H1 (cell line): Measurements from ENCODE around the gene CX3CR1. TPM values are rescaled to one million over a fixed set of nuclear protein-coding genes. Genes with fewer than 3 reads are reported as not detected.

Experiments
- CTCF ChIA-PET: fragments of 300-600 bp; sonication (Branson Sonifier 250); formaldehyde crosslinking; loops from one replicate; lab custom pipeline; 2021; ENCODE audit not compliant: partially characterized antibody; lab: Charles Lee
- POLR2A ChIA-PET: fragments of 300-600 bp; sonication (Branson Sonifier 250); formaldehyde crosslinking; loops from one replicate; lab custom pipeline; 2021; ENCODE audit warnings: inconsistent platforms; ENCODE audit not compliant: partially characterized antibody; lab: Charles Lee
- DNase-seq, 2 experiments: peaks; one replicate each; pipeline versions ENCODE4 v3.0.0 to v3.0.0-alpha.2; 2010 to 2022; ENCODE audit warnings: low spot score in 2 of 2, low read depth in 1 of 2, mixed read lengths in 1 of 2
- FAIRE-seq: peaks from 2 replicates; lab custom pipeline; 2011; peaks lifted over from hg19 to GRCh38; lab: Jason Lieb, UNC
- H2AFZ ChIP-seq: 2 replicates; pipeline ENCODE4 v1.8.1; 2012; ENCODE audit warnings: low read length, inconsistent platforms
- H2AK5ac ChIP-seq: 2 replicates; pipeline ENCODE4 v1.6.1; 2013; ENCODE audit warnings: low read depth, low read length
- H2BK120ac ChIP-seq: replicated peaks from 2 replicates; pipeline ENCODE3; 2013; ENCODE audit warnings: low read depth, low read length, inconsistent platforms
- H2BK12ac ChIP-seq: 2 replicates; pipeline ENCODE4 v1.6.1; 2013; ENCODE audit warnings: low read depth, low read length
- H2BK15ac ChIP-seq: 2 replicates; pipeline ENCODE4 v1.6.1; 2013; ENCODE audit warnings: low read length
- H2BK20ac ChIP-seq: 2 replicates; pipeline ENCODE4 v1.6.1; 2013; ENCODE audit warnings: low read length
- H2BK5ac ChIP-seq: 2 replicates; pipeline ENCODE4 v1.6.1; 2013; ENCODE audit warnings: low read depth, low read length
- H3K14ac ChIP-seq: 2 replicates; pipeline ENCODE4 v1.6.1; 2013; ENCODE audit warnings: inconsistent platforms; ENCODE audit not compliant: insufficient read length
- H3K18ac ChIP-seq: 2 replicates; pipeline ENCODE4 v1.6.1; 2013; ENCODE audit warnings: low read length; ENCODE audit errors: extremely low read depth
- H3K23ac ChIP-seq: 2 replicates; pipeline ENCODE4 v1.6.1; 2013; ENCODE audit warnings: inconsistent platforms; ENCODE audit not compliant: insufficient read length
- H3K23me2 ChIP-seq: 2 replicates; pipeline ENCODE4 v1.6.1; 2013; ENCODE audit warnings: low read depth, low read length
- H3K27ac ChIP-seq: 2 replicates; pipeline ENCODE4 v1.6.1; 2011; ENCODE audit warnings: low read depth, low read length, inconsistent platforms
- H3K27me3 ChIP-seq, 4 experiments: replicated peaks in 1 of 4; 1 replicate in 1 of 4; 2 replicates in 3 of 4; pipeline versions ENCODE4 v1.6.1 to v1.8.1; 2011 to 2013; ENCODE audit warnings: low read length in 3 of 4, mild to moderate bottlenecking in 3 of 4, inconsistent platforms in 2 of 4, mixed read lengths in 2 of 4, moderate library complexity in 1 of 4; ENCODE audit not compliant: control insufficient read depth in 3 of 4, insufficient read depth in 3 of 4; ENCODE audit errors: extremely low read depth in 1 of 4
- H3K36me3 ChIP-seq, 4 experiments: 2 replicates each; pipeline versions ENCODE4 v1.6.1 to v1.8.1; 2011 to 2013; ENCODE audit warnings: mild to moderate bottlenecking in 4 of 4, low read length in 3 of 4, moderate library complexity in 2 of 4, control low read depth in 1 of 4, inconsistent platforms in 1 of 4; ENCODE audit not compliant: insufficient read depth in 4 of 4, control insufficient read depth in 2 of 4
- H3K4ac ChIP-seq: replicated peaks from 2 replicates; pipeline ENCODE3; 2013; ENCODE audit warnings: low read length, low read depth, mixed read lengths, inconsistent platforms; ENCODE audit not compliant: insufficient read length
- H3K4me1 ChIP-seq, 4 experiments: replicated peaks in 1 of 4; 1 replicate in 1 of 4; 2 replicates in 3 of 4; pipeline versions ENCODE4 v1.6.1 to v1.8.1; 2011 to 2013; ENCODE audit warnings: low read length in 3 of 4, inconsistent platforms in 2 of 4, mixed read lengths in 1 of 4; ENCODE audit not compliant: insufficient read depth in 4 of 4, control insufficient read depth in 3 of 4
- H3K4me2 ChIP-seq, 2 experiments: 2 replicates each; pipeline versions ENCODE4 v1.6.1 to v1.8.1; 2011 to 2013; ENCODE audit warnings: low read depth in 2 of 2, low read length in 2 of 2, control low read depth in 1 of 2, inconsistent platforms in 1 of 2, mild to moderate bottlenecking in 1 of 2; ENCODE audit not compliant: insufficient read depth in 1 of 2
- H3K4me3 ChIP-seq, 4 experiments: fragments of 200-600, 300-600 bp in 1 of 4; sonication (generic), shearing (Covaris generic), sonication (Bioruptor Twin) in 1 of 4; 2 replicates each; pipeline versions ENCODE4 v1.5.1 to v1.8.1; 2011 to 2016; ENCODE audit warnings: low read length in 4 of 4, low read depth in 3 of 4, control low read depth in 2 of 4, inconsistent platforms in 2 of 4, mild to moderate bottlenecking in 2 of 4, mixed read lengths in 1 of 4, moderate library complexity in 1 of 4; ENCODE audit not compliant: insufficient read depth in 2 of 4; ENCODE audit errors: extremely low read depth in 1 of 4
- H3K56ac ChIP-seq: replicated peaks from 2 replicates; pipeline ENCODE3; 2013; ENCODE audit warnings: low read depth, mild to moderate bottlenecking, mixed read lengths, low read length, inconsistent platforms; ENCODE audit not compliant: insufficient read length
- H3K79me1 ChIP-seq: 2 replicates; pipeline ENCODE4 v1.6.1; 2013; ENCODE audit warnings: low read depth, low read length, control low read depth
- H3K79me2 ChIP-seq, 2 experiments: 2 replicates each; pipeline versions ENCODE4 v1.6.1 to v1.8.1; 2012 to 2013; ENCODE audit warnings: low read length in 2 of 2, mild to moderate bottlenecking in 2 of 2, inconsistent platforms in 1 of 2; ENCODE audit not compliant: insufficient read depth in 2 of 2, control insufficient read depth in 1 of 2
- H3K9ac ChIP-seq, 4 experiments: replicated peaks in 1 of 4; 1 replicate in 1 of 4; 2 replicates in 3 of 4; pipeline versions ENCODE4 v1.6.1 to v1.8.1; 2011 to 2013; ENCODE audit warnings: low read depth in 3 of 4, low read length in 3 of 4, control low read depth in 2 of 4, mild to moderate bottlenecking in 2 of 4, moderate library complexity in 2 of 4, inconsistent platforms in 1 of 4; ENCODE audit errors: extremely low read depth in 1 of 4
- H3K9me3 ChIP-seq, 2 experiments: 2 replicates each; pipeline versions ENCODE4 v1.6.1 to v1.8.1; 2012 to 2013; ENCODE audit warnings: mild to moderate bottlenecking in 2 of 2, moderate library complexity in 2 of 2, control low read depth in 1 of 2, inconsistent platforms in 1 of 2, low read depth in 1 of 2, low read length in 1 of 2, mixed read lengths in 1 of 2; ENCODE audit not compliant: insufficient read depth in 2 of 2
- H4K20me1 ChIP-seq, 2 experiments: replicated peaks in 1 of 2; 2 replicates each; pipeline versions ENCODE3 to v1.8.1; 2011 to 2013; ENCODE audit warnings: inconsistent platforms in 2 of 2, low read length in 2 of 2, mild to moderate bottlenecking in 1 of 2; ENCODE audit not compliant: insufficient read depth in 2 of 2, control insufficient read depth in 1 of 2
- H4K5ac ChIP-seq: 2 replicates; pipeline ENCODE4 v1.6.1; 2013; ENCODE audit warnings: low read length, low read depth, mixed read lengths, inconsistent platforms; ENCODE audit not compliant: insufficient read length
- H4K8ac ChIP-seq: 2 replicates; pipeline ENCODE4 v1.8.0; 2013; ENCODE audit warnings: mild to moderate bottlenecking, moderate library complexity, low read length, inconsistent platforms; ENCODE audit not compliant: insufficient read depth; ENCODE audit errors: extremely low read depth
- H4K91ac ChIP-seq: replicated peaks from 2 replicates; pipeline ENCODE3; 2013; ENCODE audit warnings: low read length, mixed read lengths, inconsistent platforms; ENCODE audit not compliant: insufficient read length
- BACH1 ChIP-seq: IDR thresholded peaks from 2 replicates; pipeline ENCODE4 v1.6.1; 2012; ENCODE audit warnings: low read length, improper control_type of control experiment
- CBX8 ChIP-seq: fragments of 300-800, 300-1000 bp; sonication (generic); IDR thresholded peaks from 2 replicates; pipeline ENCODE4 v1.7.1; 2016; ENCODE audit warnings: low read depth, low read length, borderline replicate concordance
- CTCF ChIP-seq, 3 experiments: IDR thresholded peaks; 1 replicate in 2 of 3; 2 replicates in 1 of 3; pipeline versions ENCODE4 v1.5.1 to v1.6.1; 2011; ENCODE audit warnings: low read length in 3 of 3, mild to moderate bottlenecking in 3 of 3, inconsistent platforms in 2 of 3, low read depth in 1 of 3, moderate library complexity in 1 of 3; ENCODE audit not compliant: insufficient read depth in 1 of 3; ENCODE audit errors: control extremely low read depth in 1 of 3
- E2F6 ChIP-seq: IDR thresholded peaks from 2 replicates; pipeline ENCODE4 v1.6.1; 2012; ENCODE audit warnings: inconsistent platforms
- EGR1 ChIP-seq: IDR thresholded peaks from 2 replicates; pipeline ENCODE4 v1.6.1; 2011; ENCODE audit warnings: low read depth, low read length, borderline replicate concordance
- KDM1A ChIP-seq: fragments of 200-600, 300-600 bp; sonication (generic); IDR thresholded peaks from 2 replicates; pipeline ENCODE4 v1.7.1; 2016; ENCODE audit warnings: mild to moderate bottlenecking, low read length, borderline replicate concordance
- SP1 ChIP-seq: IDR thresholded peaks from 2 replicates; pipeline ENCODE4 v1.6.1; 2011; ENCODE audit warnings: low read depth, low read length
- TEAD4 ChIP-seq: IDR thresholded peaks from 2 replicates; pipeline ENCODE4 v1.6.1; 2012; ENCODE audit warnings: low read depth, low read length, inconsistent platforms, mixed read lengths
- polyA plus RNA-seq, 7 experiments: library from polyadenylated mRNA; depleted of rRNA in 3 of 7; stranded (reverse) in 5 of 7; unstranded in 2 of 7; fragments of >200 nt in 5 of 7; fragments of 200-250 nt in 2 of 7; gene quantifications; 1 replicate in 5 of 7; 2 replicates in 1 of 7; 4 replicates in 1 of 7; pipeline versions ENCODE4 v1.2.1 to v1.2.3, GENCODE V29; 2011 to 2013; ENCODE audit warnings: missing spikeins in 2 of 7, mixed read lengths in 2 of 7
- total RNA-seq: library from RNA; stranded (reverse); fragmentation: NEBNext Ultra II Directional; extraction: Animal tissue kit (Norgen Biotek cat#: 25700); gene quantifications from 2 replicates; pipeline ENCODE4 v1.2.1, GENCODE V29; 2021

CX3CR1 gene
- total and polyA plus RNA-seq, 2 of the 8 experiments (the other 6 are each of a cell fraction or from before 2014, with no cell fraction given): 0.08 TPM; not detected in 1

- POLR2A ChIA-PET: no interaction called here
- H3K4ac ChIP-seq: no peak overlapping the region
- TF ChIP-seq SP1 (no peak), KDM1A (no peak), BACH1 (no peak), EGR1 (no peak), TEAD4 (no peak), CTCF (IDR thresholded peaks at IDR 0.05; ENCODE audit: control extremely low read depth in 1 of 3, insufficient read depth in 1 of 3, low read depth in 1 of 3, low read length in 3 of 3) (no peak), CBX8 (no peak), E2F6 (no peak)
Measured at GRCh38 chr3:39313289-39313688, 33.5 kb upstream of the CX3CR1 start.

More at GRCh38 chr3:39313289-39313688, 33.5 kb upstream of the CX3CR1 start:
- H4K8ac ChIP-seq: no peak overlapping the region
- H4K91ac ChIP-seq: no peak overlapping the region
- no peaks in the 10 kb centered on the region for H3K79me1 ChIP-seq
- H2AK5ac ChIP-seq: no peak overlapping the region
- H3K4me2 ChIP-seq: no peak overlapping the region
- no peaks in the 10 kb centered on the region for H3K4me1 ChIP-seq
- no peak overlapping the region for H3K23ac ChIP-seq
- no peak for FAIRE-seq
- H3K36me3 ChIP-seq: no peaks in the 10 kb centered on the region
- no peak overlapping the region for H2AFZ ChIP-seq
- DNase-seq: no peak
- no peaks in the 10 kb centered on the region for H4K20me1 ChIP-seq
- no peak overlapping the region for H2BK120ac ChIP-seq
- no peak overlapping the region for H2BK12ac ChIP-seq
- no peaks in the 10 kb centered on the region for H3K79me2 ChIP-seq
- no peak overlapping the region for H3K9ac ChIP-seq
- H3K56ac ChIP-seq: no peak overlapping the region
- no peak overlapping the region for H2BK5ac ChIP-seq
- no peak overlapping the region for H2BK20ac ChIP-seq
- CTCF ChIA-PET: interaction anchor here (0.7 kb wide), 1 partner anchor 21 kb away, joined by 3 read pairs; no protein-coding TSS in a partner anchor
- H3K18ac ChIP-seq: no peak overlapping the region
- H2BK15ac ChIP-seq: no peak overlapping the region
- no peak overlapping the region for H4K5ac ChIP-seq
- peaks cover 0 to 7% of the 10 kb centered on the region in 2 experiments; a peak in 1 of 4 replicates for H3K9me3 ChIP-seq
- no peaks in the 10 kb centered on the region for H3K23me2 ChIP-seq
- no peak overlapping the region for H3K4me3 ChIP-seq
- no peaks in the 10 kb centered on the region for H3K27me3 ChIP-seq
- no peak overlapping the region for H3K27ac ChIP-seq
- no peak overlapping the region for H3K14ac ChIP-seq
